ENCODE data around the gene IL16.
A peak's percentile ranks its signal among the peaks of the same experiment; 100 is the strongest.

The IL16 gene

GRCh38 chr15:81213982-81214381, 17.3 kb downstream of the IL16 start:
- no peak for DNase-seq

GRCh38 chr15:81215531-81215930, 18.9 kb downstream of the IL16 start:
- no peak for DNase-seq

GRCh38 chr15:81215983-81216382, 19.3 kb downstream of the IL16 start:
- DNase-seq: no peak

GRCh38 chr15:81216422-81216821, 19.7 kb downstream of the IL16 start:
- DNase-seq: no peak

- DNase-seq: no peak
Observed at GRCh38 chr15:81221449-81221848, 24.8 kb downstream of the IL16 start.

- no peak for DNase-seq
Observed at GRCh38 chr15:81222007-81222406, 25.3 kb downstream of the IL16 start.

- no peak for DNase-seq
Observed at GRCh38 chr15:81223346-81223971, 26.8 kb downstream of the IL16 start.

GRCh38 chr15:81224232-81224631, 27.6 kb downstream of the IL16 start:
- no peak for DNase-seq

- DNase-seq: no peak
Observed at GRCh38 chr15:81225161-81225671, 28.5 kb downstream of the IL16 start.

GRCh38 chr15:81227716-81228115, 31.0 kb downstream of the IL16 start:
- no peak for DNase-seq

GRCh38 chr15:81229586-81229985, 32.9 kb downstream of the IL16 start:
- DNase-seq: no peak

- no peak for DNase-seq
Observed at GRCh38 chr15:81235276-81236123, 38.8 kb downstream of the IL16 start.

GRCh38 chr15:81239190-81239589, 42.5 kb downstream of the IL16 start:
- no peak for DNase-seq

GRCh38 chr15:81242778-81243177, 46.1 kb downstream of the IL16 start:
- no peak for DNase-seq

GRCh38 chr15:81244306-81244705, 47.6 kb downstream of the IL16 start:
- no peak for DNase-seq

- DNase-seq: no peak
Observed at GRCh38 chr15:81253846-81254245, 57.2 kb downstream of the IL16 start.

GRCh38 chr15:81254277-81254915, 57.7 kb downstream of the IL16 start:
- DNase-seq: no peak

- no peak for DNase-seq
Observed at GRCh38 chr15:81254916-81255290, 58.2 kb downstream of the IL16 start.

GRCh38 chr15:81255315-81255957, 58.8 kb downstream of the IL16 start:
- DNase-seq: no peak

GRCh38 chr15:81255958-81256320, 59.3 kb downstream of the IL16 start:
- DNase-seq: no peak

GRCh38 chr15:81256916-81257315, 60.2 kb downstream of the IL16 start:
- DNase-seq: peak; percentile 38

GRCh38 chr15:81257435-81257834, 60.8 kb downstream of the IL16 start:
- no peak for DNase-seq

GRCh38 chr15:81258455-81258854, 61.8 kb downstream of the IL16 start:
- DNase-seq: no peak

All from amniotic stem cell (primary cell).